Measurements from ENCODE around the gene SCARB1.
"Not testable (repeated sequence)": the region's sequence is repeated elsewhere in the genome, so short reads cannot be mapped to it uniquely, and the experiment has no call there.

SCARB1 gene

DNA sequence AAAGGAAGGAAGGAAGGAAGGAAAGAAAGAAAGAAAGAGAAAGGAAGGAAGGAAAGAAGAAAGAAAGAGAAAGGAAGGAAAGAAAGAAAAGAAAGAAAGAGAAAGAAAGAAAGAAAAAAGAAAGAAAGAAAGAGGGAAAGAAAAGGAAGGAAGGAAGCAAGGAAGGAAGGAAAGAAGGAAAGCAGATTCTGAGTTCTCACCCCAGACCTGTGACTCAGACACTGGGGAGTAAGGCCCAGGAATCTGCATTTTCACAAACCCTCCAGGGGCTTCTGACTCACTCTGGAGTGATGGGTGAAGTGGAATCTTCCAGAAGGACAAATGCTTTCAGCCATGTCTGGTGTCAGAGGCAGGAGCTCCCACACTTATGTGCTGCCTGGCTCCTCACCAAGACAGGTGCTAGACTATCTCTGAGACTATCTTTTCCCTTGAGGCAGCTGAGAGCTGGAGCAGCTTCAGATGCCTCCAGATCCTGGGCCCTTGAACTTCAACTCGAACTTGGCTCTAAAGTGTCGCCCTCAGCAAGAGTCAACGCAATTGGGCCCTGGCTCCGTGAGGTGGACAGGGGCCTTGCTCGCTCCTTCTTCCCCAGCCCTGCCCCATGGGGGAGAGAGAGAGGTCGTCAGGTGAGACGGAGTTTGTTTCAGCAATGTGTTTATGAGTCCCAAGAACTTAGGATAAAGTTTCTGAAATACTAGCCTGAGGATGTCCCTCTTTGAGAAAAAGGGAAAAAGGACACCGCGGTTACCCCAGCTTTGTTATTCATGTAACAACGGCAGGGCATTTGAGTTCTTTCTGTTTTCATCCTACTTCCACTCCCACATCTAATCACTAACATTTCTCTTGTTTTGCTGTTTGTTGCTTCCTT is 19.8 kb upstream of the SCARB1 start:
- DNase-seq, result no peak

DNA sequence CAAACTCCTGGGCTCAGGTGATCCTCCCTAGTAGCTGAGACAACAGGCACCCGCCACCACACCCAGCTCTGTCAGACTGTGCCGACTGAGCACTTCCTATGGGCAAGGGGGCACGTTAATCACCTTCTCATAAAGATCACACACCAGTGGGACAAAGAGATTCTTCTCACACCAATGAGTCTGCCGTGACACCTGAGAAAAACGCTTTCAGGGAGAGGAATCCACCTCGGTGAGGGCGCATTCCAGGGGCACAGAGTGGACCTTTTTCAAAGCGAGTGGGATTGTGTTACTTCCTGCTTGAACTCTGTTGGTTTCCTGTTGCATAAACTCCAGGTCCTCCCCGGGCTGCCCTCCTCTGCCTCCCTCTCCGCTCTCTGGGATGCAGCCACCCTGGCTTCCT is 17.5 kb upstream of the SCARB1 start:
- no peak for DNase-seq

DNA sequence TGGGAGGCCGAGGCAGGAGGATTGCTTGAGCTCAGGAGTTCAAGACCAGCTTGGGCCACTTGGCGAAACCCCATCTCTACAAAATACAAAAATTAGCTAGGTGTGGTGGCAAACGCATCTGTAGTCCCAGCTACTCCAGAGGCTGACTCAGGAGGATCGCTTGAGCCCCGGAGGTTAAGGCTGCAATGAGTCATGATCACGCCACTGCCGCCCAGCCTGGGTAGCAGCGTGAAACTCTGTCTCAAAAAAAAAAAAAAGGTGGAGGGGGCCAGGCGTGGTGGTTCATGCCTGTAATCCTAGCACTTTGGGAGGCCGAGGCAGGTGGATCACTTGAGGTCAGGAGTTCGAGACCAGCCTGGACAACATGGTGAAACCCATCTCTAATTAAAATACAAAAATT is 16.7 kb upstream of the SCARB1 start:
- not testable (repeated sequence) for DNase-seq

DNA sequence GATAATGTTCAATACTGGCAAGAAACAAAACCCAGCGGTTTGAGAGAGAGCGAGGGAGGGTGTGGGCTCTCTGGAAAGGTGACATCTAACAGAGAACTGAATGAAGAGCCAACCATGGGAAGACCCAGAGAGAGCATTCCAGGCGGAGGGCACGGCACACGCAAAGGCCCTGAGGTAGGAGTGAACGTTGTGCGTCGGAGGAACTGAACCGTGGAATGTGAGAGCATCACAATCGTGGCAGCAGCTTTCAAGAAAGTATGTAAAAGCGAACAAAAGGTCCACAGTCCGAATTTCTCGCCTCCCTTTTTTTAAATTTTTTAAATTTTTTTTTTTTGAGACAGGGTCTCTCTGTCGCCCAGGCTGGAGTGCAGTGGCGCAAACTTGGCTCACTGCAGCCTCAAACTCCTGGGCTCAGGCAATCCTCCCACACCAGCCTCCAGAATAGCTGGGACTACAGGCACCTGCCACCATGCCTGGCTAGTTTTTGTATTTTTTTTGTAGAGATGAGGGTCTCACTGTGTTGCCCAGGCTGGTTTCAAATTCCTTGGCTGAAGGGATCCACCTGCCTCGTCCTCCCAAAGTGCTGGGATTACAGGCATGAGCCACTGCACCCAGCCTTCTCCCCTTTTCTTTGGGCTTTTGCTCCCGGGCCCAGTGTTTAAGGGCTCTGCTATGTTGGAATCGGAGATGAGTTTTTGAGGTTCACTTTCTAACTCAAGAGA is 15.3 kb upstream of the SCARB1 start:
- DNase-seq, result no peak

DNA sequence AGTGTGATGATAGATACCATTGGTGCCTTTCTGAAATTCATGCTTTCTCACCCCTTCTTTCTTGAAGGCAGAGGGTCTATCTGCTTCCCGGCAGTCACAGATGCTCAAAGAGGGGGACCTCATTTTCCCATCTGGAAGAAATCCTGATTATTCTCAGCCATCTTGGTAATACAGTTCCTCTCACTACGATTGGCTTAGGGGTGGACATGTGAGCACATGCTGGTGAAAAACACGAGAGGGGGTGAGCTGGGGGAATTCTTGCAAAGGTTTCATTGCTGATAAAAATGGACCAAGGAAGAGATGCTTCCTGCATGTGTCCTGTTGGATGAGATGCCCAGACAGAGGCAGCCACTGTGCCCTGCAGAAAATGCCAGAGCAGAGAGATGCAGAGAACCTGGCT is 13.8 kb upstream of the SCARB1 start:
- no peak for DNase-seq

DNA sequence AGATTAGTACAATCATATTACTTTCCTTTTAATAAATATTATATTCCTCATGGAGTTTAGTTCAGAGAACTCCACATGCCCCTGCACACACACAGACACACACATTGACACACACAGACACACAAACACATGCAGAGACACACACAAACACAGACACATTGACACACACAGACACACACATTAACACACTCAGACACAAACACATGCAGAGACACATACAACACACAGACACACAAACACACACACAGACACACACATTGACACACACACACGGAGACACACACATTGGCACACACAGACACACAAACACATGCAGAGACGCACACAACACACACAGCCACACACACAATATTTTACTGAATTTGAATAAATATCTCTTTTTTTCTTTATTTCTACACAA is 12.5 kb upstream of the SCARB1 start:
- DNase-seq, result no peak

DNA sequence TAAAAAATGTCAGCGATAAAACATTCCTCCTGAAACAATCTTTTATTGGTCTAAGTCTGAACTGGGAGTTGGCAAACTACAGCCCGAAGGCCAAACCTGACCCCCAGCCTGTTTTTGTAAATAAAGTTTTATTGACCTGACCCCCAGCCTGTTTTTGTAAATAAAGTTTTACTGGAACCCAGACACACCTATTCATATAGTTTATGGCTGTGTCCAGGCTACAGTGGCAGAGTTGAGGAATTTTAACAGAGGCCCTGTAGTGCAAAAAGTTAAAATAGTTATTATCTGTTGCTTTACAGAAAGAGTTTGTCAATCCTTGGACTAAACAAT is 12.1 kb upstream of the SCARB1 start:
- DNase-seq, result no peak

DNA sequence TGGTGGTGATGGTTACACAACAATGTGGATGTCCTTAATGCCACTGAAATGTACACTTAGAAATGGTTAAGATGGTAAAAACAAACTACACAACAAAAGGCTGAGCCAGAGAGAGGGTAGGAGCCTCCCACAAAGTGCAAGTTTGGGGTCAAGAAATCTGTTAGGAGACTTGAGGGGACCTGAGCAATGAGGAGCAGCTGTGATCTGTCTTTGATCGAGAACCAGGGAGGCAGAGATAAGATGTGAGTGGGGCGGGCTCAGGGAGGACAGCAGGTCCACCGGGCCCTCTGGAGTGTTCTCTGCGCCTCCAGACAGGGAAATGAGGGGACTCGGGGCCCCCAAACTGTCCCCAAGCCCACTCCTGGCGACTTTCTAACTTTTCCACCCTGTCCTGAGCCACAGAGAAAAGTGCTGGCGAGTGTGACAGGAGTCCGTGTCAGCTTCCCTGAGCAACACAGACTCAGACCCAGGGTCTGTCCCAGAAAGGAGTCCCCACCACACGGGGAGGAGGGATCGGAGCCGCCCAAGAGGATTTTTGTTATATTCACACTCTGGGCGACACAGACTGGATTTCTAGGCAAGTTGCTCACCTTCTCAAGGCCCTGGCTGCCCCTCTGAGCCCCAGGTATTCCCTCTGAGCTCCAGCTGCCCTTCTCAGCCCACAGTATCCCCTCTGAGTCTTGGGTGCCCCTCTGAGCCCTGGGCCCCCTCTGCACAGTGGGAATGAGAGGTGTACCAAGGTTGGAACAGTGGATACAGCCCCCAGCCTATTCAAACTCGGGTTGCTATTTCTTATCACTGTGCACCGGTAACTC is 11.5 kb upstream of the SCARB1 start:
- DNase-seq, result no peak

DNA sequence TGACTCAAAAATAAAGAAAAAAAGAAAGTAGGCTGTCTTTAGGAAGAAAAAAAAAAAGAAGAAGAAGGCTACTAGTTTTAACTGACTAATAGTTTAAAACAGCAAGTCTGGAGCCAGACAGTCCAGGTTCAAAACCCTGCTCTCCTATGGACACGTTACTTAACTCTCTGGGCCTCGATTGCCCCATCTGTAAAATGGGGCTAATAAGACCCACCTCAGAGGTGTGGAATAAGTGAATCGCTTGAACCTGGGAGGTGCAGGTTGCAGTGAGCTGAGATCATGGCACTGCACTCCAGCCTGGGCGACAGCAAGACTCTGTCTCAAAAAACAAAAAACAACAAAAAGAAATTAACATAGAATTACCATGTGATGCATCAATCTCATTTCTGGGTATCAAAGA is 10.5 kb upstream of the SCARB1 start:
- DNase-seq, result no peak

DNA sequence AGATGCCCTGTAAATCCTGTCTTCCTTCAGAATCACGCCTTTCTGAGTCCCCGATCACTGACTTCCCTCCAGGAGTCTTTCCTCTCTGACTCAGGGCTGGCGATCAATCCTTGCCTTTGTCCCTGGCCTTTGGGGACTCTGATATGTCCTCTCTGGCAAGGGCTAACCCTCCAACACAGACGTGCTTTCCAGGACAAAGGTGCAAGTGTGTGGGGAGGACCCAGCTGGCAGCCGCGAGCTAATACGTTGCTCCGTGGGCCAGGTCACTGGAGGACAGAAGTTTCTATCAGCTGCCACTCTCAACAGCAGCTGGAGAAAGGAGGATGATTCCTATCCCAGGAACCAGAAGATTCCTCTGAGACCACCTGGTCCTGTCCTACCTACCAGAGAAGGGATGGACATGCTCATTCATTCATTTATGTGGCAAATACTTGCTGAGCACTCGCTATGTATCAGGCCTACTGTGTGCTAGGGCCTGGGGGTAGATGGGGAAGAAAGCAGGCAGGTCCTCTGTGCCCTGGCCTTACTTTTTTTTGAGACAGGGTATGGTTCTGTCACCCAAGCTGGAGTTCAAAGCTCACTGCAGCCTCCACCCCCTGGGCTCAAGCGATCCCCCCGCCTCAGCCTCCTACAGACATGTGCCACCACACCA is 8.5 kb upstream of the SCARB1 start:
- DNase-seq, result no peak

DNA sequence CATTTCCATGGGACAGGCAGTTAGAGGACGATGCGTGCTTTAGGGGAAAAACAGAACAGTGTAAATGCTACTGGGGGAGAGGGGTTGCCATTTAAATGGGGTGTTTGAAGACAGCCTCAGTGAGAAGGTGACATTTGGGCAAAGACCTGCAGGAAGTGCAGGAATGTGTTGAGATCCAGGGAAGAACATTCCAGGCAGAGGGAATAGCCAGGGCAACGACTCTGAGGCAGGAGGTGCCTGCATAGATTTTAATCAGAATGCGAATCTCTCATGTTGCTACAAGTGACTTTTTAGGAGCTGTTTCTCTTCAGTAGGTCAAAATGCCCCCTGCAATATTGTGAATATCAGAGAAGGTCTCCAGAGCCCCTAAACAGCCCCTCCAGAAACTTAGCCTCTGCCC is 7.6 kb upstream of the SCARB1 start:
- no peak for DNase-seq

DNA sequence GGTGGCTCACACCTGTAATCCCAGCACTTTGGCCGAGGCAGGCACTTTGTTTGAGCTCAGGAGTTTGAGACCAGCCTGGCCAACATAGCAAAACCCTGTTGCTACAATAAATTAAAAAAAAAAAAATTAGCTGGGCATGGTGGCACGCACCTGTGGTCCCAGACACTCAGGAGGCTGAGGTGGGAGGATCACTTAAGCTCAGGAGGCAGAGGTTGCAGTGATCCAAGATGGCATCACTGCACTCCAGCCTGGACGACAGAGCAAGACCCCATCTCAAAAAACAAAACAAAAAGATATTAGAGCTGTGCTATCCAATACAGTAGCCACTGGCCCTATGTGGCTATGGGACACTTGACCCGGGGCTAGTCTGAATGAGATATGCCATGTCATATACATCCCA is 6.9 kb upstream of the SCARB1 start:
- DNase-seq, result no peak

DNA sequence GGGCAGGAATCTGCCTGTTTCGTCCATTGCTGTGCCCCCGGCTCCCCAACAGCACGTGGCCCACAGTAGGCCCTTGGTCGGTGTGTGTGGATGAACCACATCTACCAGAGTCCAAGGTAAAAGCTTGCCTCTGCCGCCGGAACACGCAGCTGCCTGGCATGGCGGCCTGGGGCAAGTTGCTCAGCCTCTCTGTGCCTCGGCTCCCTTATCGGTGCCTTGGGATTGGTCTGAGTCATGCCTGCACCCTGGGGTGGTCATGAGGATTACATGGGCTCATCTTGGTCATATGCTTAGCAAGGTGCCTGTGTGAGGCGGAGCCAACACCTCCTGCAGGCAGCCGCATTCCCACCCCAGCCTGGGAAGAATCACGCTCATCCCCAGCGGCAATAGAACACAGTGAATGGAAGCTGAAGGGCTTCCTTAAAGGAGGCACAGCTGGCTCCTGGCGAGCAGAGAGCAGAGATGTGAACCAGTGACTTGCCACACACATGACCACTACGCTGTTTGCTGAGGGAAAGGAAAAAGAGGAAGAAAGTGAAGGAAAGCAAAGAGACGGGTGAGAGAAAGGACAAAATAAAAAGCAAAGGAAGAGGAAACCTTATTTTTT is 5.5 kb upstream of the SCARB1 start:
- no peak for DNase-seq

DNA sequence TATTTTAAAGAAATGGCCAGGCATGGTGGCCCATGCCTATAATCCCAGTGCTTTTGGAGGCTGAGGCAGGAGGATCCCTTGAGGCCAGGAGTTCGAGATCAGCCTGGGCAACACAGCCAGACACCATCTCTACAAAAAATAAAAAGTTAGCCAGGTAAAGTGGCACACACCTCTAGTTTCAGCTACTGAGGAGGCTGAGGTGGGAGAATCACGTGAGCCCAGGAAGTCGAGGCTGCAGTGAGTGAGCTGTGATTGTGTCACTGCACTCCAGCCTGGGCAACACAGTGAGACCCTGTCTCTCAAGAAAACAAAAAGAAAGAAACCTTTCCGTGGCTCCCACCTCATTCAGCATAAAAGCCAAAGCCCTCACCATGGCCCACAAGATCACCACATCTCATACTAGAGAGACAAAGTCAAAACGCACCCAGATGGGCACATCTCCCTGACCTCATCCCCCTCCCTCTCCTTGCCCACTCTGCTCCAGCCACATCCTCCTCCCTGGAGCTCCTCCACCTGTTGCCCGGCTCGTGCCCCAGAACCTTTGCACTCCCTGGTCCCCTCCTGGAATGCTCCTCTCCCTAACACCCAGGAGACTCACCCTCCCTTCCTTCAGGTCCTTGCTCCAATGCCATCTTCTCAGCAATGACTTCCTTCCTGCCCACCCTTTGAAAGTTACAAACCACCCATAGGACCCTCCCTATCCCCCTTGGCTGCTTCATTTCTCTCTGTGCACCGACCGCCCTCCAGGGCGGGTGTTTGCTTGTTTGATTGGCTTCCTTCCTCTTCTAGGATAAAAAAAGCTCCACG is 4.8 kb upstream of the SCARB1 start:
- no peak for DNase-seq

DNA sequence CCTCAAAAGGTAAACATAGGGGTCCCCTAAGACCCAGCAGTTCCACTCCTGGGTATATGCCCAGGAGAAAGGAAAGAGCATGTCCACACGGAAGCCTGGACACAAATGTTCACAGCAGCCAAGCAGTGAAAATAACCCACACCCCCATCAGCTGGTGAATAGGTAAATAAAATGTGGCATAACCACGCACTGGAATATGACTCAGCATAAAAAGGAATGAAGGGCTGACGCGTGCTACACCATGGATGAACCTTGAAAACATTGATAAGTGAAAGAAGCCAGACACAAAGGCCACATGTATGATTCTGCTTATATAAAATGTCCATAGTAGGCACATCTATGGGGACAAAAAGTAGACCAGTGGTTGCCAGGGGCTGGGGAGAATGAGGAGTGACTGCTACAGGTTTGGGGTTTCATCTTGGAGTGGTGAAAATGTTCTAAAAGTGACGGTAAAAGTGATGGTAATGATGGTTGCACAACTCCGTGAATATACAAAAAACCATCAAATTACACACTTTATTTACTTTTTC is 3.8 kb upstream of the SCARB1 start:
- peak; percentile 49 for DNase-seq

DNA sequence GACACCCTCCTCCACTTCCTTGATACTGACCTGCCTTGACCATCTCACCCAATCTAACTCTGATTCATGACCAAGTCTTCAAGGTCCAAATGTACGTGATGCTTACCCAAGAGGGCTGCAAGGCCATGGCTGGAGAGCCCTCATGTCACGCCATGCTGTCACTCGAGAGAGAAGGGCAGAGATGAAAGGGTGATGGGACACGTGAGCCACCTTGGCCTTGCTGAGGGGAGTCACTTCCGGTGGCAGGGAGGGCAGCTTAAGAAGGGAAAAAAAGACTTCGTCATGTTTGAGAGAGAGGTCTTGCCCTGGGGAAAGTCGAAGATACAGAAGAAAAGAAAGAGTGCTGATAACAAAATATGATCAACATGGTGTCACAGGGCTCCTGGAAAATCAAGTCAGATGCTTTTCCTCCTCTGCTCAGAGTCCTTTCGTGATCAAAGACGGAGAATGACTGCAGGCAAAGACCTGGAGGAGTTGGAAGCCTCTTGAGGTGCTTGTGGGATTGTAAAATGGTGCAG is 3.3 kb upstream of the SCARB1 start:
- DNase-seq, result no peak

DNA sequence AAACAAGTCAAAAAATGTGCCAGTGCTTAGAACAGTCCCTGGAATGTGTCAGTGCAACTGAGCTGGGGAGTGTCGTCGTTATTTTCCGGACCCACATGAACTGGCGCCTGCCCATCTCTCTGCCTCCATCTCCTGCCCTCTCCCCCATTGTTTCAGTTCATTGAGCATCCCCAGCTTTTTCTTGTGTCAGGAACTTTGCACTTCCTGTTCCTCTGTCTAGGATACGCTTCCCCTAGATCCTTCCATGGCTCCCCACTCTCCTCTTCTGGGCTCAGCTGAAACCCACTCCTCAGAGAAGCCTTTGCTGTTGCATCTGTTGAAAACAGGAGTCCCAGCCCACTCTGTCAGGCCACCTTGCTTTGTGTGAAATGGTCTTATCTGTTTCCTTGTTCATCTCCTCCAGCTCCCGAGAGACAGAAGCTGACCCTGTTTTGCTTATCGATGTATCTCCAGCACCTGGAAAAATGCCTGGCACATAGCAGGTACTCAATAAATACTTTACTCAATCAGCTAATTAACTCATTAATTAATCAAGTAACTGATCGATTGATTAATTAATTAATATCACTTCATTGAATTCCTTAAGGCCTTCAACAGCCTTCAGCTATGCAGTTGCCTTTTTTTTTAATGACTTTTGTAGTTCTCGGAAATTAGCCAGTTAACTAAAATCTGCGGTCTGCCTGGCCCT is 2.7 kb upstream of the SCARB1 start:
- no peak for DNase-seq

DNA sequence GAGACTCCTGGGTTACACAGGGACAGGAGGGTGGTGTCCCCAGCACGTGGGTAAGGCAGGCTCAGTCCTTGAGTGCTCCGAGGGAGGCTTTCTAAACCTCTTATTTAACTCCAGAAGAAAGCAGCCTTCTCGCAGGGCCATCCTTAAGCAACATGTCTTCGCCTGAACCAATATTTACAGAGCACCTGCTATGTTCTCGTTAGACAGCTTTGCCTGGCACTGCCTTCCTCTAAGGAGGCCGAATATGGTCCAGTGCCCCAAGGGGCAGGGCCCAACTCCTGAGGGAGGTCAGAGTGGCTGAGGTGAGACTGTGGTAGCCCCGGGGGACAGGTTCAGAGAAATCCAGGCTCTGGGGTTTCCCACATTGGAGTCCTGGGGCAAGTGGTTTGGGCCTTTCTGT is 2.1 kb upstream of the SCARB1 start:
- DNase-seq, result no peak

DNA sequence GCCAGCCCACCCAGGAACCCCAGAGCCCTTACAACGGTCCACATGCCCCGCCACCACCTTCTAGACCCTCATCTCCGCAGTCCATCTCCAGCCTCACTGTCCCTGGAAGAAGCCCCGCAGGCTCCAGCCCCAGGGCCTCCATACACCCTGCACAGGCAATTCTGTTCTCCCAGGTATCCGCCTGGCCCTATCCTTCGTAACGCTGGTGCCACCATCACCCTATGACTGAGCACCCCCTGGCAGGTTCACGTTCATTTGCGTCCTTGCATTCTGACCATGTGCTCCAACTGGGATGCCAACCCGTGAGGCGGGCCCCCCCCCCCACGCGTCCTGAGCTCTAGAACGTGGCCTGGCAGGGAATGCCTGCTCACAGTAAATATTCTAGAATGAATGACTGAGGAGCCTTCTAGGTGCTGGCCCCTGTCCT is 675 bp upstream of the SCARB1 start:
- no peak for DNase-seq

DNA sequence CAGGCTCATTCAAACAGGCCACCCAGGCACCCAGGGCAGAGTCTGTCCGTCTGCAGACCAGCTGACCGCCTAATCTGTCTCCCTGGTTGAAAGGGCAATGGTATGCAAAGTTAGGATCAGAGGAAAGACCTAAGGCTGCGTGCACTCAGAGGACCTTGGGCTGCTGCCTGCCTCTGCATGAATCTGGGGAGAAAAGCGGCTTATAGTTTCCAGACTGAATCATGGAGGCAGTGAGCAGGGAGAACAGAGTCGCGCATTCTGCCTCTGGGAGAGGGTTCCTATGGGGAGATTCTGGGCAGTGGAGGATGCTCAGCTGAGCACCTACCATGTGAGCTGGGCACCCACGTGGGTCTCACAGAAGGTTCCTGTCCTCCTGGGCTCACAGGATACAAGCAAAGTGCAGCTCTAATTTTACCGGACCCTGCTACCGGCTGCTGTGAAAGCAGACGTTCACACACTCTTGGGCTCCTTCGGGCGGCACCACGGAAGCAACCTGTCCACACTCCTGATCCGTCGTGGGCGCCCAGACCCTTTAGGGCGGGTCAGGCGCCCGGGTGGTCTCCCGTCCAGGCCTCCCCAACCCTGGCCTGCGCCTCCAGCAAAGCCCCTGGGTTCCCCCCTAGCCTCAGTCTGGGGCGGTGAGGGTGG is 772 bp downstream of the SCARB1 start:
- DNase-seq, result no peak
